Raji (cell line): ENCODE data around the gene NUF2.

Experiments used
- POLR2A ChIP-seq: IDR thresholded peaks from 2 replicates; pipeline ENCODE4 v1.6.1; 2011; ENCODE audit warnings: low read depth, low read length, control low read depth; ENCODE audit not compliant: insufficient read depth

Gene NUF2

DNA sequence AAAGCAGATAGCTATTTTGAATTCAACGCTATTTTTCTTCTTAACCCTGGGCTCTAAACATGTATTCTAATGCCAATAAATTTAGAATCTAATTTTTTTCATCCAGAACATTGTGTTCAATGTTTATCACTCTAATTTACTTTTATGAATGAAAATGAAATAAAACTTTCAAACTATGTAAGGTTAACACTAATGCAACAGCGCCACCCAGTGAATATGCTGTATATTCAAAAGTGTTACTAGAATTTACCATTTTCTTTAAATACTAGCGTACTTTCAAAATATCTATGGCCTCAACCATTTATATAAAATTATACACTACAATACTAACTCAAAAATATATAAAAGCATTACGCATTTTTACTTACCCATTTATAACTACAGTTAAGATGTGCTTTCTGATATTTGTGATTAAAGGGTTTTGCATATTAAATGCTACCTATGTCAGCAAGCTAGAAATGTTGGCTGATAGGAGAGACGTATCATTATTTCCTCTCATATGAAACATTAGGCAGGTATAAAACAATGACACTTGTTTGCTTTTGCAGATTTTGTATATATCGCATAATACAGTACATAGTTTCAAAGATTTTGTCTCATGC lies 5.9 kb upstream of the NUF2 start:
- no peak for TF ChIP-seq POLR2A

DNA sequence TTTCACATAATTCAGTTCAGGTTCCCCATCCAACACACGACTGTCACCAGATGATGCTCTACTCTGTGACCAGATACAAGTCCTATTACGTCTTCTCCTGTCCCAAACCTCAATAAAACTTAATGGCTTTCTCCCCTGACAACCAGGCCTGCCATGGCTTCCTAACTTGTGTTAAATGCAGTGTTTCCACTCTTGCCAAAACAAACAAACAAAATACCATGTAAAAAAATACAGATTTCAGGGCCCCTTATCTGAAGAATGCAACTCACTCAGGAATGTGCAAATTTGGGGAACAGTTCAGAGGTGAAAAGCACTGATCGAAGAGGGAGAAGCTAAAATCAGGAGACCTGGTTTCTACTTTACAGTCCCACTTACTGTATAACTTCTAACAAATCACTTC lies 863 bp upstream of the NUF2 start:
- no peak for TF ChIP-seq POLR2A

DNA sequence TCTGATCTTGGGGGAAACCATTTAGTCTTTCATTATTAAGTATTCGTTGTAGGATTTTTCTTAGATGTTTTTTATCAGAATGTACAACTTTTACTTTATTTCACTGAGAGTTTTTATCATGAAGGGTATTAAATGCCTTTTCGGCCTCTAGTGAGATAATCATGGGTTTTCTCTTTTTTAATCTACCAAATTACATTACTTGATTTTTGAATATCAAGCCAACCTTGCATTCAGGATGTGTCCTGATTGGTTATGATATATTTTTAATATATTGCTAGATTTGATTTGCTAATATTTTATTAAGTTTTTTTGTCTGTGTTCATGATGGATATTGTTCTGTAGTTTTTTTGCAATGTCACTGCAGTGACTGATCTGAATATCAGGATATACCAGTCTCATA lies 9.4 kb downstream of the NUF2 start:
- TF ChIP-seq POLR2A = no peak

DNA sequence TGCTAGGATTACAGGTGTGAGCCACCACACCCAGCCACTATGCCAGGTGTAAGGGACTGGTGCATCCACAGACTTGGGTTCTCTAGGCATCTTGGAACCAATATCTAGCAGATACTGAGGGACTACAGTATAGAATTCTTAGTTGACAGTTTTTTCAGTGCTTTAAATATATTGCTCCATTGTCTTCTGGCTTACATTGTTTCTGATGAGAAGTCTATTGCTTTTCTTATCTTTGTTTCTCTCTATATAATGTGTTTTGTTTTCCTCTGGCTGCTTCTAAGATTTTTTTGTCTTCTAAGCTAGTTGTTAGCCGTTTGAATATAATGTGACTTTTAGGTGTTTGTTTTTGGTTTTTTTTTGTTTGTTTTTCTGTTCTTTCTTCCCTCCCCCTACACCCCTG lies 13.5 kb downstream of the NUF2 start:
- no peak for TF ChIP-seq POLR2A

DNA sequence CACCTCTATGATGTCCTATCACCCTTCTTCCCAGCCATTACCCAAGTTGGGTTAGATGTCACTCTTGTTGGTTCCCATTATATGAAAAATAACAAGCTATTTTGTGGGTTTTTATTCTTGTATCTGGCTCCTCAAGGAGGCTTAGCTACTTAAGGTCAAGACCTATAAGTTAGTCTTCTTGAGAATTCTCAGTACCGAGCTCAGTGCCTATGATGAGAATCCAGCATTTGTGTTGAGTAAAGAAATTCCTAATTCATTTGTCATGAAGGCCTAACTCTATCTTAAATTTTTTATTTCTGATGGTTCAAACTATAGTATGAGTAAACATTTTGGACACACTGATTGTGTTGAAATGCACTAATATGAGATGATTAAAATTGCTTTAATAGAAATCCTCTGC lies 15.9 kb downstream of the NUF2 start:
- no peak for TF ChIP-seq POLR2A

DNA sequence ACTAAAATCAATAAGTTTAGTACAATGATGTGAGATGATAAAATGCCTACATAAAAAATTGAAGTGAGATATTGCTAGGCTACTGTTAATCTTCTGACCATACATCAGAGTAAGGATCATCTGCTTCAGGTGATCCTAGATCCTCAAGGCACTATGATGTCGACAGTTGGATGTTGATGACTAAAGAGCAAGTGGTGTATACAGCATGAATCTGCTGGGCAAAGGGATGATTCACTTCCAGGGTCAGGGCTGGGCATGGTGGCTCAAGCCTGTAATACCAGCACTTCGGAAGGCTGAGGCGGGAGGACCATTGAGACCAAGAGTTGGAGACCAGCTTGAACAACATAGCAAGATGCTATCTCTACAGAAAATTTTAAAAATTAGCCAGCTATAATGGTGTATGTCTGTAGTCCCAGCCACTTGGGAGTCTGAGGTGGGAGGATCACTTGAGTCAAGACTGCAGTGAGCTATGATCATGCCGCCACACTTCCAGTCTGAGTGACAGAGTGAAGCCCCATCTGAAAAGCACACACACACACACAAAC lies 24.6 kb downstream of the NUF2 start:
- TF ChIP-seq POLR2A = no peak

DNA sequence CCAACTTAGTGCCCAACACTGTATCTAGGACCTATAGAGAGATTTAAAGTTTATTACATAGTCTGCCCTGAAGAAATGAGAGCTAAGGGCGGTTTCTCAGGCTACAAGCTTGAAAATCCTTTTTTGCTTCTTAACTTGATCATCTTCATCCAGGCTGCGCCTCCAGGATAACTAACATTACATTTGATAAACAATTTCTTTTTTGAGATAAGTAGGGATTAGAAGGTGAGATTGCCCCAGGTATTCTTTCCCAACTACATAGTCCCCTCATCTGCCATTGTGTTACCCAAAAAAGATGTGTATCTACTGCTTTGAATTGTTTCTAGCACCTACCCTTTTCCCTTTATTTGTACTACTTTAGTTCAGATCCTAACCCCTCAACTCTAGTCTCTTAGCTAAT lies 25.4 kb downstream of the NUF2 start:
- TF ChIP-seq POLR2A = no peak

DNA sequence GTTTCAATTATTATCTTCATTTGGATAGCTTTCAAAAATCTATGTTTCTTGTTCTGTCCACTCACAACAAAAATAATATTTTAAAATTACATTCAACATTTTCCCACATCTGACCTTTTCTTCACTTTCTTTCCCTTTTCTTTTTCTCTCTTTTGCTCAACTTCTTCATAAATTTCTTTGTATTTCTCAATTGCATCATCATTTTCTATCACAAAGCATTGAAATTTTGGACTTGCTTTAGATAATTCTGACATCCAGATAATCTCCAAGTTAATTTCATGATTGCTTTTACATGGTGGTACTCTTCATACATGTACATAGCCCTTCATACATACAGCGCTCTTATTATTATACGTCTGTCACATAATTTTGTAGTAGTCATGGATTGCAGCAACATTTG lies 30.2 kb downstream of the NUF2 start:
- TF ChIP-seq POLR2A = no peak

DNA sequence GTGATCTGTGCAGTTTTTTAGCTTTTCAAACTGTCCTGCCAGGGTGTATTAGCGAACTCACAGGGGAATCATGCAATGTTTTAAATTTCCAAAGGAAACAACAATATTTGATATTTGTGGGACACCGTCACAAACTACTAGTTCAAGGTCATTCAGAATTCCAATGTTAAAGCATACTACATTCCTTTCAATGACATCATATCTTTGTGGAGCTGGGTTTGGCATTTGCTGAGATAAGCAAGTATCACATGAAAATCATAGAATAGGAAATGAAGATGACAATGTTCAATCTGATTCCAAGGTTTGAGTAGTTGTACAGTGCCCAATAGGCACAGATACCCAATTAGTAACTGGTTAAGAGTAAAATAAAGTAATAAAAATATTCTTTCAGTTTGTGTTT lies 35.6 kb downstream of the NUF2 start:
- TF ChIP-seq POLR2A = no peak

DNA sequence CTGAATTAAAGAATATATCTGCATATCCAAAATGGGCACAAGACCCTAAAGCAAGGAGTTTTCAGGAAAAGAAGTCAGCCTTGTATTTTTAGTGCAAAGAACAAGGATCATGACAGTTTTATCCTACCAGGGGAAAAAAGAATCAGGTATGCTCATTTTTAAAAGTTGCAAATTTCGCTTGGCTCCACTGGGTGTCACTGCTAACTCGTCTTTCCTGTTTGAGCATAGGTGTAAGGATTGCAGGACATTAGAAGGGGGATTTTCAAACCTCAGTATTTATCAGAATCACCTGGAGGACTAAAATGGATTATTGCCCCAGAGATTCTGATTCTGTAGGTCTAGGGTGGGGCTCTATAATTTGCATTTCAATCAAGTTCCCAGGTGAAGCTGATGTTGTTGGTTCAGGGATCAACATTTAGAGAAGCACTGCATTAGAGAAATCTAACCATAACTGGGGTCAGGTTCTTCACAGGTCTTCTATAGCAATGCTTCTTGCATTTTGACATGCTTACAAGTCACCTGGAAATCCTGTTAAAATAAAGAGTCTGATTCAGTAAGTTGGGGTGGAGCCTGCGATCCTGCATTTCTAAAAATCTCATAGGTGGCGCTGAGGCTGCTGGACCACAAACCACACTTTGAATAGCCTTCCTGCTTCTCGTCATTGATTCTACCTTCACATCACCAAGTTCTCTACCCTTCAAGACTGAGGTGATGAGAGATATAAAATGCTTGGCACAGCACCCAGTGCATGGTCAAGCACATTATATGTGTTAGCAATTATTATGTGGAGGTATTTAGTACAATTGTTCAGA lies 39.6 kb downstream of the NUF2 start:
- no peak for TF ChIP-seq POLR2A

DNA sequence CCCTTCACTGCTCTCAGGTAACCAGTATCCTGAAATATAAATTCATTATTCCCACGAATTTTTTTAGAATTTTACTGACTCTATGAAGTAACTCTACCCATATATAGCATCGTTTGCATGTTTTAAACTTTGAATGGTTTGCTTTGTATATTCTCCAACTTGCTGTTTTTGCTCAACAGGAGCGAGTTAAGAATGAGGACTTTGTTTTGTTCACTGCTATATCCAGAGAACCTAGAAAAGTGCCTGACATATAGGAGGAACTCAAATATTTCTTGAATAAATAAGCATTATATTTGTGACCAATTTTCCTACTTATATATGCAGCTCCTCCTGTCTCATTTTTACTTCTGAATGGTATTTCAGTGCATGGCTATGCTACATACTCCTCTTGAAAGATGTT lies 43.4 kb downstream of the NUF2 start:
- TF ChIP-seq POLR2A = no peak

DNA sequence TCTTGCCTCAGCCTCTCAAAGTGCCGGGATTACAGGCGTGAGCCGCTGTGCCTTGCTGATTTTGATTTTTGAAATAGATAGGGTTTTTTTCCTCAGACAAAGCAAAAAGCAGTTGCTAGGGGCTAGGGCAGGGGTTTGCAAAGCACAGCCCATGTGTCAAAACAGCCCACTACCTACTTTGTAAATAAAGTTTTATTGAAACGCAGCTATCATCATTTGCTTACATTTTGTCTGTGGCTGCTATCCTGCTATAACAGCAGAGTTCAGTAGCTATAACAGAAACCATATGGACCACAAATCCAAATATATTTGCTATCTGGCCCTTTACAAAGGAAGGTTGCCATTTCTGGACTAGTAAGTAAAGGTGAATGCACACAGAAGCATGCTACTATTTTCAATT lies 44.8 kb downstream of the NUF2 start:
- TF ChIP-seq POLR2A = no peak

DNA sequence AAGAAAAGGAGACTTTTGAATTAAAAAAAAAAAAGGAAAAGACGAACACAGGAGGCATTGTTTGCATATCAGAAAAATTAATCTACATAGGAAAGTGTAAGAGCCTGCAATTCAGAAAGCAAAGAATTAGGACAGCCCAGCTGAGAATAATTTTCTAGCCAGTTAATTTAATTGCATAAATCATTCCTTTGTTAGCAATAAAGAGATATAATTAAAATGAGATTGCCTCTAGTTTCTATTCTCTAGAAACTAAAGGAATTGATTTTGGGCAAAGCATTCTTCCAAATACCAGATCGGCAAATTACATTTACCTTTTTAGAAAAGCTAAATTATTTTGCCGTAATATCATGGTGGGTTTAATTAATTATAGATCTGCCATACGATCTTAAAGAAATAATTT lies 46.0 kb downstream of the NUF2 start:
- no peak for TF ChIP-seq POLR2A

DNA sequence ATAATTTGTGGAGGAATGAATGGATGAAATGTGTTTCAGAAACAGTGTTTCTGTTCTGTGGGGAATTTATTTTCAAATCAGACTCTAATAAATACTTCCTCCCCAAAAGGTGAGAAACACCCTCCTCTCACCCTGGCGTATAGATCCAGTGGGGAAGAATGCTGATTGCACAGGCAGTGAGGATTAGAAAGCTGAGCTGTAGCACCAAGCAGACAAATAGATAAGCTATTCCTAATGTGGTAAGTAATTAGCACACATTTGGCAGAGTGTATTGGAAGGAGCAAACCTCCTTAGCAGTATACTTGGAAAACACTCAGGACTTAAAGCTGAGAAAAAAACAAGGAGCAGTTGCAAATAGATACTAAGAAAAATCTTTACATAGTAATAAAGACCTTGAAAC lies 50.8 kb downstream of the NUF2 start:
- TF ChIP-seq POLR2A = no peak

DNA sequence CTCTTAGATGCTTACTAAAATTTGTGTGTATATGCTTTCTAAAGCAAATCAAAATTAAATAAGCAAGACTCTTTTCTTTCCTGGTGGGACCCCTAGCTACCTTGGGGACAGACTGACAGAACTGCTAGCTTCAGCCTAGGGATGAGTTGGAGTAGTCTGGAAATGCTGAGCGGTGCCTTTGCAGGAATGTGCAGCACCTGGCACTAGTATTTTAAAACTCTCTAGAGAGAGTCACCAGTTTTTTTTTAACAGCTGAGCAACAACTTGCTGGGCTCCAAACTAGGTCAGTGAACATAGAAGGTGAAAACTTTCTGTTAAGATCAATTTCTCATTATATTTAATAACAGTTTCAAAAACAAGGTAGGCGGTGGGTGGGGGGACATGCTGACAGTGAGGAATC lies 56.8 kb downstream of the NUF2 start:
- no peak for TF ChIP-seq POLR2A

DNA sequence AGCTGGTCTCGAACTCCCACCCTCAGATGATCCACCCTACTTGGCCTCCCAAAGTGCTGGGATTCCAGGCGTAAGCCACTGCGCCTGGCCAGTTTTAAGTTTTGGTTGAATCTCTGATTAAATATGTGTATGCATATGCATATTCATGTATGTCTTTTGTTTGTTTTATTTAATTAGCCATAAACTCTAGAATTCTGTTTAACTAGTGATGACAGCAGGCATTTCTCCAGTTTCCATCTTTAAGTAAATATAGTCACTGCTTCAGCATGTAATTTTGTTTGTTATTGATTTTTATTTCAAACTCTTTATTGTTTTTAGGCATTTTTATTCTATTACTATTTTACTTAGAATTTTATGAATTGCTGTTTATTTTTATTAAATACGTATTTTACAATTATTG lies 58.0 kb downstream of the NUF2 start:
- TF ChIP-seq POLR2A = no peak
